ENCODE data around the gene ENKUR. TPM values are rescaled to one million over a fixed set of nuclear protein-coding genes. Genes with fewer than 3 reads are reported as not detected.
A peak's percentile ranks its signal among the peaks of the same experiment; 100 is the strongest.

ENKUR gene
- total RNA-seq, 4 donors from 2014 or later, result not detected

GRCh38 chr10:25026463-25026862 lies 10.5 kb upstream of the ENKUR start:
- H3K36me3 ChIP-seq, result peaks cover 0 to 5% (median 0%) of the 10 kb centered on the region in 3 donors
- no peak for DNase-seq (ENCODE audit: low spot score in 2 of 2)
- H3K4me1 ChIP-seq, result peaks cover 0 to 8% (median 0%) of the 10 kb centered on the region in 4 donors
- WGBS, 2 donors, result 62 to 78% methylated on average over 1 of the region's 1 CpG
- peaks cover 0 to 3% (median 0%) of the 10 kb centered on the region in 4 donors for H3K9me3 ChIP-seq
- no peaks in the 10 kb centered on the region for H3K27me3 ChIP-seq
- no peak overlapping the region for H3K4me3 ChIP-seq
- no peak overlapping the region for H3K27ac ChIP-seq
- no peak for TF ChIP-seq POLR2A (IDR thresholded peaks at IDR 0.05)
- peak in 2 of 5 experiments; percentile 4 to 15 for TF ChIP-seq CTCF (IDR thresholded peaks at IDR 0.05)
- TF ChIP-seq EP300 (IDR thresholded peaks at IDR 0.05), result no peak

- TF ChIP-seq EP300 (IDR thresholded peaks at IDR 0.05), result peak in 1 of 2 donors; percentile 15
- TF ChIP-seq CTCF (IDR thresholded peaks at IDR 0.05), result no peak
- no peak for TF ChIP-seq POLR2A (IDR thresholded peaks at IDR 0.05)
- H3K9me3 ChIP-seq, result no peaks in the 10 kb centered on the region
- WGBS, 2 donors, result 54 to 72% methylated on average over 8 of the region's 8 CpGs
- H3K27me3 ChIP-seq, result no peaks in the 10 kb centered on the region
- H3K27ac ChIP-seq, result peak overlapping the region in 2 of 4 donors; percentile 15 to 41
- peaks cover 0 to 8% (median 0%) of the 10 kb centered on the region in 4 donors for H3K4me1 ChIP-seq
- H3K4me3 ChIP-seq, result peak overlapping the region in 1 of 4 donors; percentile 27
- DNase-seq (ENCODE audit: low spot score in 2 of 2), result no peak
- H3K36me3 ChIP-seq, result no peaks in the 10 kb centered on the region
Observed at GRCh38 chr10:25024528-25024927, 8.6 kb upstream of the ENKUR start.

GRCh38 chr10:25023278-25023677 lies 7.3 kb upstream of the ENKUR start:
- 63 to 64% methylated on average over 3 of the region's 3 CpGs for WGBS, 2 donors
- no peaks in the 10 kb centered on the region for H3K9me3 ChIP-seq
- TF ChIP-seq EP300 (IDR thresholded peaks at IDR 0.05) (peak in 1 of 2 donors; percentile 16), CTCF (IDR thresholded peaks at IDR 0.05) (no peak), POLR2A (IDR thresholded peaks at IDR 0.05) (no peak)
- H3K4me1 ChIP-seq, result peaks cover 0 to 8% (median 0%) of the 10 kb centered on the region in 4 donors
- no peak overlapping the region for H3K27ac ChIP-seq
- H3K4me3 ChIP-seq, result no peak overlapping the region
- H3K36me3 ChIP-seq, result no peaks in the 10 kb centered on the region
- no peak for DNase-seq (ENCODE audit: low spot score in 2 of 2)
- no peaks in the 10 kb centered on the region for H3K27me3 ChIP-seq

GRCh38 chr10:25018703-25019102 lies 2.7 kb upstream of the ENKUR start:
- Histone ChIP-seq H3K4me1 (peaks cover 0 to 16% (median 0%) of the 10 kb centered on the region in 4 donors), H3K9me3 (no peaks in the 10 kb centered on the region), H3K27me3 (no peaks in the 10 kb centered on the region), H3K36me3 (no peaks in the 10 kb centered on the region), H3K27ac (no peak overlapping the region), H3K4me3 (no peak overlapping the region)
- WGBS, 2 donors, result 92 to 97% methylated on average over 3 of the region's 3 CpGs
- TF ChIP-seq CTCF (IDR thresholded peaks at IDR 0.05) (no peak), EP300 (IDR thresholded peaks at IDR 0.05) (no peak), POLR2A (IDR thresholded peaks at IDR 0.05) (no peak)
- no peak for DNase-seq (ENCODE audit: low spot score in 2 of 2)

- peak overlapping the region in 3 of 4 donors; percentile 66 to 76 (median 67) for H3K4me3 ChIP-seq
- WGBS, 2 donors, result 91 to 93% methylated on average over 6 of the region's 6 CpGs
- H3K27me3 ChIP-seq, result no peaks in the 10 kb centered on the region
- H3K36me3 ChIP-seq, result no peaks in the 10 kb centered on the region
- no peak for TF ChIP-seq CTCF (IDR thresholded peaks at IDR 0.05)
- no peak for TF ChIP-seq EP300 (IDR thresholded peaks at IDR 0.05)
- no peak for TF ChIP-seq POLR2A (IDR thresholded peaks at IDR 0.05)
- H3K27ac ChIP-seq, result peak overlapping the region; percentile 83 to 94 (median 91)
- peaks cover 0 to 16% (median 0%) of the 10 kb centered on the region in 4 donors for H3K4me1 ChIP-seq
- H3K9me3 ChIP-seq, result no peaks in the 10 kb centered on the region
- DNase-seq (ENCODE audit: low spot score in 2 of 2), result no peak
Observed at GRCh38 chr10:25017661-25018060, 1.7 kb upstream of the ENKUR start.

Measured in tibial nerve (tissue), 4 donors.